ENCODE data around the gene RGS6.
"Not testable (repeated sequence)": the region's sequence is repeated elsewhere in the genome, so short reads cannot be mapped to it uniquely, and the experiment has no call there.

Gene RGS6

DNA sequence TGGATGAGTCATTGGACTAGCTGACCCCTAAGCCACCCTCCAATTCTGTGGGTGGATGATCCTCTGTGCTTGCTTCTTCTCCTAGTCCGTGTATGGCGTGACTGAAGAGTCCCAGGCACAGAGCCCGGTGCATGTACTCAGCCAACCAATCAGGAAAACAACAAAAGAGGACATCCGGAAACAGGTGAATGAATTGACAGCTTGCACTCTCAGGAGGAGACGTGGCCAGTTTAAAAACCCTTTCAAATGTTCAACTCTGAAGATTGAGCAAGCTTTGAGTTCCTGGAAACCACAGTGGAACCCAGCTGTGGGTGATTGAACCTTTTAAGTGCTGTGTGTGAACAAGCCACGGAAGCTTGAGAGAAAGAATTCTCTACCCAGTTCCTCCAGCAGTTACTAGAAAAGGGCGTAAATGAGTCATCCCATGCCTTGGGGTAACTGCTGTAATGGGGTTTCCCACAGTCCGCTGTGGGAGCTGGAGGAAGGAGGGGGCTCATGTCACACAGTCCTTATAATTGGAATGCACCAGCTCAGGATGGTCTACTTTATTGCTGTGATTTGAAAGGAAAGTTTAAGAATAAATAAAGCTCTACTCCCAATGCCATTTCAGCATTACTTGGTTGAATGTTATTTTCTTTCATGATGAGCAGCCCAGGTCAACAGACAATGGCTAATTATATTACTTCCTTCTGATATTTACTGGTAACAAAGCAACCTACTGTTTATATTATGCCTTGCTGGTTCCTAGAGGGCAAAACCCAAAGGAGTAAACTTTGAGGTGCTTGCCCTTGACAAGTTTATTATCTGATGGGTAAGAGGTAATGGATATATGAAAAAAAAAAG lies 544.6 kb downstream of the RGS6 start:
- DNase-seq (ENCODE audit: extremely low read depth, low read depth) = peak; percentile 23
- TF ChIP-seq, protein P1, sequence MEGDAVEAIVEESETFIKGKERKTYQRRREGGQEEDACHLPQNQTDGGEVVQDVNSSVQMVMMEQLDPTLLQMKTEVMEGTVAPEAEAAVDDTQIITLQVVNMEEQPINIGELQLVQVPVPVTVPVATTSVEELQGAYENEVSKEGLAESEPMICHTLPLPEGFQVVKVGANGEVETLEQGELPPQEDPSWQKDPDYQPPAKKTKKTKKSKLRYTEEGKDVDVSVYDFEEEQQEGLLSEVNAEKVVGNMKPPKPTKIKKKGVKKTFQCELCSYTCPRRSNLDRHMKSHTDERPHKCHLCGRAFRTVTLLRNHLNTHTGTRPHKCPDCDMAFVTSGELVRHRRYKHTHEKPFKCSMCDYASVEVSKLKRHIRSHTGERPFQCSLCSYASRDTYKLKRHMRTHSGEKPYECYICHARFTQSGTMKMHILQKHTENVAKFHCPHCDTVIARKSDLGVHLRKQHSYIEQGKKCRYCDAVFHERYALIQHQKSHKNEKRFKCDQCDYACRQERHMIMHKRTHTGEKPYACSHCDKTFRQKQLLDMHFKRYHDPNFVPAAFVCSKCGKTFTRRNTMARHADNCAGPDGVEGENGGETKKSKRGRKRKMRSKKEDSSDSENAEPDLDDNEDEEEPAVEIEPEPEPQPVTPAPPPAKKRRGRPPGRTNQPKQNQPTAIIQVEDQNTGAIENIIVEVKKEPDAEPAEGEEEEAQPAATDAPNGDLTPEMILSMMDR (IDR thresholded peaks at IDR 0.05; ENCODE audit: low read depth, low read length) = no peak

- not testable (repeated sequence) for DNase-seq (ENCODE audit: extremely low read depth, low read depth)
Measured at GRCh38 chr14:72477578-72477977, 545.3 kb downstream of the RGS6 start.

DNA sequence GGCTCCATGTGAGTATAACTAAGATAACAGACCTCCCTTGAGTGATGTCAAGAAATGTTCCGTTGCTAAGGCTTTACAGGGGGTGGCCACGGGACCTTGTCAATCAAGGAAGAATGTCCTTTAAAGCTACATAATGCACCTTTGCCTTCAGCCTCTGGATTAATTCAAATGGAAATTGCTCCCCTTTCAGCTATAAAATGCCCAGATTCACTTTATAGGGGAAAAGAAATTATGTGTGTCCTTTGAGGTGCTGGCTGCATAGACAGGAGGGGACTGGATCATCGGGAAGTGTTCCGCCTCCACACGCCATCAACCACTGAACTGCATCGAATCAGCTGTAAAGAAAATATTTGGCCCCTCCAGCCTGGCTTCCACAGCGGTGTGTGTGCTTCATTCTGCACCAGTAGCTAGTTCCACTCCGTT lies 546.3 kb downstream of the RGS6 start:
- TF ChIP-seq, protein P1 (IDR thresholded peaks at IDR 0.05; ENCODE audit: low read depth, low read length) = no peak
- DNase-seq (ENCODE audit: extremely low read depth, low read depth) = no peak

GRCh38 chr14:72479461-72479931 lies 547.3 kb downstream of the RGS6 start:
- no peak for DNase-seq (ENCODE audit: extremely low read depth, low read depth)
- TF ChIP-seq, protein P1 (IDR thresholded peaks at IDR 0.05; ENCODE audit: low read depth, low read length) = no peak

DNA sequence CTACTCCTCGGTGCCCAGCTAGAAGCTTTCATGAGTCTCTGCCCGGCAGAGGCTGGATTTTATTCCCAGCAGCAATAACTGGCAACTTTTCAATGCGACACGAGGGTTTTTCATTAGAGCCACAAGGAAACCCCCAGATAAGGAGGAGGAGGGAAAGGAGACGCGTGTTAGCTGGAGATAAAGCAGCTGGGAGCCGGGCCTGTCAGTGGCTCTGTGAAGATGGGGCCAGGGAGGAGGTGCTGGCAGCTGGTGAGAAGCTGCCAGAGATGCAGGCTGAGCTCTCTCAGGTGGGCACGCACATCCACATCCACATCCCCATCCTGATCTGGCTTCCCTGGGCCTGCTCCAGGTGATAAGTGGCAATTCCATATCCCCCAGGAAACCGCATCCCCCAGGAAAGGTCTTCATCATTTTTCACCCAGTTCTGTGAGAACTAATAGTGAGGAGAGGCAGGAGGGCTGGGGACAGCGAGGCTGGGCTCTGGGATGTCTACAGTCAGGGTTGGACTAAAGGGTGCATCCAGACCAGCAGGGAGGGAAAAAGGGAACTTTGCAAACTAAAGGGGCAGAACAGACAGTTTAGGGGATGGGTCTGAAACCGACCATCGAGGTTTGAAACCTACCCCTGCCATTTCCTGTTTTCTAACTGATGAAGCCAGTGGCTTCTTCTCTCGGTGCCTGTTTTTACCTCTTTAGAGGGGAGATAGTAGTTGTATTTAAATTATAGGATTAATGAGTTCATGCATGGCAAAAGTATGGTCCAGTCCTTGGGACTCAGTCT lies 548.4 kb downstream of the RGS6 start:
- TF ChIP-seq, protein P1 (IDR thresholded peaks at IDR 0.05; ENCODE audit: low read depth, low read length) = no peak
- no peak for DNase-seq (ENCODE audit: extremely low read depth, low read depth)

DNA sequence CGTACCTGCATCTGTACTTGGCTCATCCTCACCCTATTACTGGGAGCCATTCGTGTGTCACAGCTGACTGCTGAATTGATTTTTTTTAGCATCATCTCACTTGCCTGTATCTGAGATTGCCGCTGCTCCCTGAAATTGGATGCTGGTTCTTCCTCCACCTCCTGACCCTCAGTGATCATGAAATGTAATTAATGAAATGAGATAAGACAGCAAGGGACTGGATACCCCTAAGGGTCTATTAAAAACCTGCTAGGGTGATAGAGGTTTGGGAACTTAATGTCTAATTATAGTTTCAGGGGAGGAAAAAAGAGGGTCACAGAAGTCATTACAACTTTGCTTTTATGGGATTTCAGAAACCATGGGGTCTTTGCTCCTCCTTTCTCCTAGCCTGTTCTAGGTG lies 551.1 kb downstream of the RGS6 start:
- no peak for DNase-seq (ENCODE audit: extremely low read depth, low read depth)

DNA sequence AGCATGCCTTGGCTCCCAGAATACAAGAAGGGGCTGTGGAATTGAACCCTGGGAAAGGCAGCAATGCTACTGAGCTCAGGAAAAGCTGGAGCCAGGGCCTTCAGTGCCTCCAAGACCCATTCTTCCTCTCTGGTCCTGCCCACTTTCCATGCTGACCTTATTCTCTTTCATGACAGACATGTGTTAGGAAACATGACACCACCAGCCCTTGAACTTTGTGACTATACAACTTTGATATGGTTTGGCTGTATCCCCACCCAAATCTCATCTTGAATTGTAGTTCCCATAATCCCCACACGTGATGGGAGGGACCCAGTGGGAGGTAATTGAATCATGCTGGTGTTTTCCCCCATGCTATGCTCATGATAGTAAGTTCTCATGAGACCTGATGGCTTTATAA lies 553.5 kb downstream of the RGS6 start:
- TF ChIP-seq, protein P1 (IDR thresholded peaks at IDR 0.05; ENCODE audit: low read depth, low read length) = no peak
- DNase-seq (ENCODE audit: extremely low read depth, low read depth) = no peak

More for the DNA sequence above, 551.1 kb downstream of the RGS6 start:
- TF ChIP-seq, protein P1 (IDR thresholded peaks at IDR 0.05; ENCODE audit: low read depth, low read length) = no peak
